Esophagus squamous epithelium (tissue), 4 donors: Measurements from ENCODE around the gene LTK.

Experiments used
- POLR2A ChIP-seq, 4 donors: fragments of 450-650 bp; IDR thresholded peaks; one replicate each; pipeline ENCODE4 v1.6.1; 2017; ENCODE audit warnings: antibody characterized with exemption in 4 of 4, mild to moderate bottlenecking in 4 of 4, moderate library complexity in 3 of 4
- TF ChIP-seq, protein P1 (sequence below), 6 experiments: fragments of 450-650 bp in 4 of 6; fragments of 200-600 bp in 2 of 6; sonication (generic) in 2 of 6; IDR thresholded peaks; one replicate each; pipeline ENCODE4 v1.5.1; 2016 to 2019; ENCODE audit warnings: antibody characterized with exemption in 6 of 6, mild to moderate bottlenecking in 4 of 6, moderate library complexity in 4 of 6

DNA sequence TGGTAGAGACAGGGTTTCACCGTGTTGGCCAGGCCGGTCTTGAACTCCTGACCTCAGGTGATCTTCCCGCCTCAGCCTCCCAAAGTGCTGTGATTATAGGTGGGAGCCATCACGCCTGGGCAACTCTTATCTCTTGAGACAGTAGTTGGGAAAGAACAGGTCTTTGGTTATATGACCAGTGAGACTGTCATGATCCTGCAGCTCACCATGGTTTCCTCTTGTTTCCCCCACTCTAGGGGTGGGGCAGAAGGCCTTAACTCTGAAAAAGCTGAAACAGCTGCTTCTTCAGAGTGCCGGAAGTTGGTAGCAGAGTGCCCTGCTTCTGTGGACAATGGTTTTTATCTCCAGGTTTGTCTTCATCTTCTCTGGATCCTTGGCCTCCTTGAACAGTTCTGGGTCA lies 40.7 kb upstream of the LTK start:
- TF ChIP-seq POLR2A (IDR thresholded peaks at IDR 0.05), result no peak
- TF ChIP-seq, protein P1, sequence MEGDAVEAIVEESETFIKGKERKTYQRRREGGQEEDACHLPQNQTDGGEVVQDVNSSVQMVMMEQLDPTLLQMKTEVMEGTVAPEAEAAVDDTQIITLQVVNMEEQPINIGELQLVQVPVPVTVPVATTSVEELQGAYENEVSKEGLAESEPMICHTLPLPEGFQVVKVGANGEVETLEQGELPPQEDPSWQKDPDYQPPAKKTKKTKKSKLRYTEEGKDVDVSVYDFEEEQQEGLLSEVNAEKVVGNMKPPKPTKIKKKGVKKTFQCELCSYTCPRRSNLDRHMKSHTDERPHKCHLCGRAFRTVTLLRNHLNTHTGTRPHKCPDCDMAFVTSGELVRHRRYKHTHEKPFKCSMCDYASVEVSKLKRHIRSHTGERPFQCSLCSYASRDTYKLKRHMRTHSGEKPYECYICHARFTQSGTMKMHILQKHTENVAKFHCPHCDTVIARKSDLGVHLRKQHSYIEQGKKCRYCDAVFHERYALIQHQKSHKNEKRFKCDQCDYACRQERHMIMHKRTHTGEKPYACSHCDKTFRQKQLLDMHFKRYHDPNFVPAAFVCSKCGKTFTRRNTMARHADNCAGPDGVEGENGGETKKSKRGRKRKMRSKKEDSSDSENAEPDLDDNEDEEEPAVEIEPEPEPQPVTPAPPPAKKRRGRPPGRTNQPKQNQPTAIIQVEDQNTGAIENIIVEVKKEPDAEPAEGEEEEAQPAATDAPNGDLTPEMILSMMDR (IDR thresholded peaks at IDR 0.05), result no peak
